GM12878 (cell line): ENCODE results near the gene PEX16. TPM values are rescaled to one million over a fixed set of nuclear protein-coding genes. Genes with fewer than 3 reads are reported as not detected.

Experiments
- ATAC-seq: fragments of 200-7000 bp; cut with Tn5 transposase; 3 replicates; pipeline ENCODE4 v1.9.1; 2020; ENCODE audit warnings: mild to moderate bottlenecking, moderate library complexity
- BruUV-seq: library from RNA; stranded (reverse); fragments of 400-500 nt; replicated peaks from 2 replicates; lab custom pipeline; 2021; lab: Mats Ljungman, UMichigan
- CTCF ChIA-PET: fragments of 300-600 bp; sonication (Branson Sonifier 250); formaldehyde crosslinking; extraction: SDS; loops from one replicate; lab custom pipeline; 2021; ENCODE audit warnings: inconsistent platforms; lab: Yijun Ruan, JAX
- POLR2A ChIA-PET: fragments of 350-600 bp; formaldehyde crosslinking; extraction: SDS; loops from one replicate; lab custom pipeline; 2021; ENCODE audit warnings: inconsistent platforms; lab: Charles Lee
- RAD21 ChIA-PET: fragments of 300-600 bp; sonication (Branson Sonifier 250); formaldehyde crosslinking; loops from one replicate; lab custom pipeline; 2023; ENCODE audit warnings: antibody characterized with exemption; ENCODE audit not compliant: unreplicated experiment; lab: Charles Lee
- SMC1A ChIA-PET: fragments of 300-600 bp; sonication (Branson Sonifier 250); formaldehyde crosslinking; loops from one replicate; lab custom pipeline; 2023; ENCODE audit not compliant: unreplicated experiment, uncharacterized antibody; lab: Charles Lee
- DNase-seq: peaks from one replicate; pipeline ENCODE4 v3.0.0-alpha.2; 2011; ENCODE audit warnings: low read depth, low spot score
- FAIRE-seq: peaks from 3 replicates; lab custom pipeline; 2011; peaks lifted over from hg19 to GRCh38; lab: Jason Lieb, UNC
- H2AFZ ChIP-seq: 2 replicates; pipeline ENCODE4 v1.6.0; 2011; ENCODE audit warnings: low read depth, low read length, control low read depth; ENCODE audit not compliant: control insufficient read depth
- H3K27ac ChIP-seq: 2 replicates; pipeline ENCODE4 v1.5.1; 2011; ENCODE audit warnings: control low read depth; ENCODE audit not compliant: control insufficient read depth, insufficient read depth
- H3K27me3 ChIP-seq, 2 experiments: replicated peaks in 1 of 2; 2 replicates each; pipeline versions ENCODE4 v1.6.0 to v1.6.1; 2011; ENCODE audit warnings: low read length in 1 of 2; ENCODE audit not compliant: control insufficient read depth in 2 of 2, insufficient read depth in 2 of 2
- H3K36me3 ChIP-seq, 2 experiments: 2 replicates each; pipeline ENCODE4 v1.5.1; 2011; ENCODE audit warnings: low read length in 1 of 2; ENCODE audit not compliant: control insufficient read depth in 2 of 2, insufficient read depth in 2 of 2
- H3K4me1 ChIP-seq: 2 replicates; pipeline ENCODE4 v1.6.1; 2011; ENCODE audit warnings: mild to moderate bottlenecking, low read length, moderate library complexity, mixed read lengths; ENCODE audit not compliant: control insufficient read depth, insufficient read depth
- H3K4me2 ChIP-seq: 2 replicates; pipeline ENCODE4 v1.6.0; 2011; ENCODE audit warnings: control low read depth; ENCODE audit not compliant: control insufficient read depth, insufficient read depth
- H3K4me3 ChIP-seq: fragments of 200-600 bp; sonication (generic); 2 replicates; pipeline ENCODE4 v1.5.1; 2016
- H3K79me2 ChIP-seq: 2 replicates; pipeline ENCODE4 v1.6.0; 2011; ENCODE audit warnings: low read length; ENCODE audit not compliant: control insufficient read depth, insufficient read depth
- H3K9ac ChIP-seq: 2 replicates; pipeline ENCODE4 v1.8.0; 2011; ENCODE audit warnings: low read length, control low read depth, mixed read lengths; ENCODE audit not compliant: control insufficient read depth, insufficient read depth
- H3K9me3 ChIP-seq: replicated peaks from 3 replicates; pipeline ENCODE4 v1.5.1; 2011; ENCODE audit warnings: mild to moderate bottlenecking, low read length; ENCODE audit not compliant: control insufficient read depth, insufficient read depth
- H4K20me1 ChIP-seq: 2 replicates; pipeline ENCODE4 v1.6.0; 2011; ENCODE audit not compliant: control insufficient read depth, insufficient read depth
- DPF2 ChIP-seq: fragments of 450-650 bp; IDR thresholded peaks from 2 replicates; pipeline ENCODE4 v1.6.1; 2017; ENCODE audit warnings: mild to moderate bottlenecking
- HCFC1 ChIP-seq: fragments of 150-350 bp; IDR thresholded peaks from 2 replicates; pipeline ENCODE4 v1.6.1; 2014; ENCODE audit warnings: low read length
- HDAC6 ChIP-seq: fragments of 200-600 bp; sonication (generic); IDR thresholded peaks from one replicate; pipeline ENCODE4 v1.8.0; 2017; ENCODE audit warnings: antibody characterized with exemption; ENCODE audit not compliant: unreplicated experiment
- IRF4 ChIP-seq: IDR thresholded peaks from 2 replicates; pipeline ENCODE4 v1.6.1; 2011; ENCODE audit warnings: low read depth, low read length
- KAT2A ChIP-seq: conservative IDR thresholded peaks from 2 replicates; pipeline ENCODE4 v1.6.1; 2011; ENCODE audit warnings: low read depth, low read length; ENCODE audit not compliant: control insufficient read depth
- MYC ChIP-seq: IDR thresholded peaks from 2 replicates; pipeline ENCODE4 v1.6.1; 2011; ENCODE audit warnings: mild to moderate bottlenecking, low read length, moderate library complexity, inconsistent platforms; ENCODE audit not compliant: insufficient read depth, insufficient replicate concordance, insufficient read length, severe bottlenecking
- RBBP5 ChIP-seq: fragments of 200-600 bp; sonication (generic); conservative IDR thresholded peaks from 2 replicates; pipeline ENCODE4 v1.6.1; 2016
- SMAD1 ChIP-seq: fragments of 450-650 bp; IDR thresholded peaks from 2 replicates; pipeline ENCODE4 v1.6.1; 2018; ENCODE audit warnings: mild to moderate bottlenecking, low read depth; ENCODE audit not compliant: partially characterized antibody
- TCF3 ChIP-seq: IDR thresholded peaks from 2 replicates; pipeline ENCODE4 v1.6.1; 2012; ENCODE audit warnings: low read depth, mild to moderate bottlenecking, low read length, borderline replicate concordance; ENCODE audit not compliant: insufficient read depth
- ZNF384 ChIP-seq: IDR thresholded peaks from 2 replicates; pipeline ENCODE4 v1.6.1; 2012; ENCODE audit warnings: low read depth, mild to moderate bottlenecking, low read length, improper control_type of control experiment, borderline replicate concordance
- WGBS: methylation state at CpG from one replicate; pipeline ENCODE4 v1.1.6; 2016; ENCODE audit warnings: low lambda C conversion rate; ENCODE audit not compliant: insufficient replicate concordance, insufficient coverage; ENCODE audit errors: missing lambda C conversion rate; 5-methylcytosine and 5-hydroxymethylcytosine counted together
- in situ Hi-C: fragments of 300-500 bp; cut with MboI; formaldehyde crosslinking; loops from 9 replicates; pipeline ENCODE4 v1.14.3; 2018; ENCODE audit warnings: mixed read lengths
- intact Hi-C: fragments of 100-400 bp; cut with micrococcal nuclease; formaldehyde crosslinking; loops from one replicate; pipeline ENCODE4 v1.14.2; 2022; ENCODE audit not compliant: unreplicated experiment
- polyA plus RNA-seq, 11 experiments: library from polyadenylated mRNA; depleted of rRNA in 4 of 11; unstranded in 6 of 11; stranded (reverse) in 5 of 11; fragments of >200 nt; fragmentation: Nextera tagmentation in 4 of 11; fragmentation: Illumina TruSeq in 1 of 11; extraction: Ambion mirVana in 4 of 11; extraction: Trizol in 1 of 11; gene quantifications; 1 replicate in 1 of 11; 2 replicates in 10 of 11; pipeline versions ENCODE4 v1.2.1 to v1.2.3, GENCODE V29; 2011 to 2016; ENCODE audit warnings: inconsistent platforms in 2 of 11, missing spikeins in 2 of 11, low read depth in 1 of 11
- total RNA-seq, 4 experiments: library from RNA; depleted of rRNA in 3 of 4; stranded (reverse); fragments of >200 nt in 3 of 4; fragmentation: Illumina TruSeq in 1 of 4; extraction: Trizol in 1 of 4; gene quantifications; 2 replicates each; pipeline versions ENCODE4 v1.2.1 to v1.2.3, GENCODE V29; 2013 to 2021
- TF ChIP-seq, protein P1 (sequence below): IDR thresholded peaks from 2 replicates; pipeline ENCODE4 v1.6.1; 2012; ENCODE audit warnings: mild to moderate bottlenecking, low read depth, low read length
- TF ChIP-seq, protein P2 (sequence below): fragments of 450-650 bp; IDR thresholded peaks from 2 replicates; pipeline ENCODE4 v1.6.1; 2017; ENCODE audit warnings: mild to moderate bottlenecking
- TF ChIP-seq, protein P3 (sequence below): IDR thresholded peaks from 2 replicates; pipeline ENCODE4 v1.6.1; 2011; ENCODE audit warnings: borderline replicate concordance, low read depth, mild to moderate bottlenecking, moderate library complexity, mixed read lengths, low read length; ENCODE audit not compliant: insufficient read depth; ENCODE audit errors: extremely low read length
- TF ChIP-seq, protein P4 (sequence below): fragments of 450-650 bp; IDR thresholded peaks from 2 replicates; pipeline ENCODE4 v1.6.1; 2014; ENCODE audit warnings: mild to moderate bottlenecking

Gene PEX16
- total and polyA plus RNA-seq, 10 of the 15 experiments (the other 5 are each of a cell fraction or from before 2014, with no cell fraction given), result 1.4 to 53.5 (median 27.6) TPM

DNA sequence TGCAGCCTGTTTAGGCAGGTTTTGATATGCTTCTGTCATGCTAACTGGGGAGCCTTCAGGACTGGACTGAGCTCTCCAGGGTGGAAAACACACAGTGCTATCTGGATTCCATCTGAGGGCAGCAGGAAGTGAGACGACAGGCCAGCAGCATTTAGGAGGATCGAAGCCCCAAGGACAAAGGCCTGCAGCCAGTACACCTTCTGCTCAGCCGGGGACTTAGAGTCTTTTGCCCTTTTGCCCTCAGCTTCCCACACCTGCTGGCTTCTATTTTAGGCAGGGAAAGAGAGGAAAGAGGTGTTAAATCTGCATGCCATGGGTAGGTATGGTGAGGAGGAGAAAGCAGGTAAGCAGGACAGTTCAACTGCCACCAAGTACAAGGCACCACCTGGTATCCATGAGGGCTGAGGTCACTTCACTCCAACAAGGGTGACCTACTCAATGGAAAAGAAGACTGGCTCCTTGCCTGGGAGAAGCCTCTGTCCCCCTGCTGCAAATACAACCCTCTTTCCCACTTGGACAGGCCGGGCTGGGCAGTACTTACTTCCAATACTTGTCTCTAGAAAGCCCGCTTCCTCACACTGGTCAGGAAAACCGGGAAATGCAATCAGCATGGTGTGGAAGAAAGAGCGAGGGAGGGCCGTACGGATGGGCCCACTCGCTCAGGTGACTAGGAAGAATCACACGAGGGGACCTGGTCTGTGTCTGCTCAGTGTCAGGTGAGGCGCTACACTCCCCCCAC, 17.1 kb upstream of the PEX16 start:
- H3K27ac ChIP-seq, result no peak overlapping the region
- no TSS peak for BruUV-seq
- WGBS, result 97% methylated on average over 12 of the region's 12 CpGs
- FAIRE-seq, result no peak
- ATAC-seq, result no peak
- peaks cover 6% of the 10 kb centered on the region for H4K20me1 ChIP-seq
- H2AFZ ChIP-seq, result no peak overlapping the region
- DNase-seq, result no peak
- H3K4me1 ChIP-seq, result peaks cover 49% of the 10 kb centered on the region
- H3K36me3 ChIP-seq, result peaks cover 3 to 12% of the 10 kb centered on the region in 2 experiments; a peak in 3 of 4 replicates
- in situ Hi-C loops (no loop called here), intact Hi-C loops (no loop called here)
- ChIA-PET POLR2A (interaction anchor here (0.7 to 1.2 kb wide), 6 partner anchors 10 to 129 kb away, joined by 3 to 8 read pairs (median 6); partner anchors contain the start of gene CRY2), CTCF (interaction anchor here (0.8 to 3.3 kb wide), 5 partner anchors 9 to 72 kb away, joined by 3 to 21 read pairs (median 6); no protein-coding TSS in a partner anchor), SMC1A (interaction anchor here (0.6 to 3.0 kb wide), 6 partner anchors 9 to 30 kb away, joined by 3 to 13 read pairs (median 4); partner anchors contain the start of gene PEX16), RAD21 (interaction anchor here (0.6 to 1.0 kb wide), 2 partner anchors 13 to 17 kb away, joined by 3 to 4 read pairs; partner anchors contain the start of gene PEX16)
- H3K27me3 ChIP-seq, result no peaks in the 10 kb centered on the region
- no peak overlapping the region for H3K4me2 ChIP-seq
- H3K79me2 ChIP-seq, result no peaks in the 10 kb centered on the region
- H3K4me3 ChIP-seq, result no peak overlapping the region
- no peak overlapping the region for H3K9ac ChIP-seq
- no peaks in the 10 kb centered on the region for H3K9me3 ChIP-seq
- TF ChIP-seq DPF2, result no peak
- TF ChIP-seq, protein P1, sequence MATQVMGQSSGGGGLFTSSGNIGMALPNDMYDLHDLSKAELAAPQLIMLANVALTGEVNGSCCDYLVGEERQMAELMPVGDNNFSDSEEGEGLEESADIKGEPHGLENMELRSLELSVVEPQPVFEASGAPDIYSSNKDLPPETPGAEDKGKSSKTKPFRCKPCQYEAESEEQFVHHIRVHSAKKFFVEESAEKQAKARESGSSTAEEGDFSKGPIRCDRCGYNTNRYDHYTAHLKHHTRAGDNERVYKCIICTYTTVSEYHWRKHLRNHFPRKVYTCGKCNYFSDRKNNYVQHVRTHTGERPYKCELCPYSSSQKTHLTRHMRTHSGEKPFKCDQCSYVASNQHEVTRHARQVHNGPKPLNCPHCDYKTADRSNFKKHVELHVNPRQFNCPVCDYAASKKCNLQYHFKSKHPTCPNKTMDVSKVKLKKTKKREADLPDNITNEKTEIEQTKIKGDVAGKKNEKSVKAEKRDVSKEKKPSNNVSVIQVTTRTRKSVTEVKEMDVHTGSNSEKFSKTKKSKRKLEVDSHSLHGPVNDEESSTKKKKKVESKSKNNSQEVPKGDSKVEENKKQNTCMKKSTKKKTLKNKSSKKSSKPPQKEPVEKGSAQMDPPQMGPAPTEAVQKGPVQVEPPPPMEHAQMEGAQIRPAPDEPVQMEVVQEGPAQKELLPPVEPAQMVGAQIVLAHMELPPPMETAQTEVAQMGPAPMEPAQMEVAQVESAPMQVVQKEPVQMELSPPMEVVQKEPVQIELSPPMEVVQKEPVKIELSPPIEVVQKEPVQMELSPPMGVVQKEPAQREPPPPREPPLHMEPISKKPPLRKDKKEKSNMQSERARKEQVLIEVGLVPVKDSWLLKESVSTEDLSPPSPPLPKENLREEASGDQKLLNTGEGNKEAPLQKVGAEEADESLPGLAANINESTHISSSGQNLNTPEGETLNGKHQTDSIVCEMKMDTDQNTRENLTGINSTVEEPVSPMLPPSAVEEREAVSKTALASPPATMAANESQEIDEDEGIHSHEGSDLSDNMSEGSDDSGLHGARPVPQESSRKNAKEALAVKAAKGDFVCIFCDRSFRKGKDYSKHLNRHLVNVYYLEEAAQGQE, result no peak
- TF ChIP-seq, protein P2, sequence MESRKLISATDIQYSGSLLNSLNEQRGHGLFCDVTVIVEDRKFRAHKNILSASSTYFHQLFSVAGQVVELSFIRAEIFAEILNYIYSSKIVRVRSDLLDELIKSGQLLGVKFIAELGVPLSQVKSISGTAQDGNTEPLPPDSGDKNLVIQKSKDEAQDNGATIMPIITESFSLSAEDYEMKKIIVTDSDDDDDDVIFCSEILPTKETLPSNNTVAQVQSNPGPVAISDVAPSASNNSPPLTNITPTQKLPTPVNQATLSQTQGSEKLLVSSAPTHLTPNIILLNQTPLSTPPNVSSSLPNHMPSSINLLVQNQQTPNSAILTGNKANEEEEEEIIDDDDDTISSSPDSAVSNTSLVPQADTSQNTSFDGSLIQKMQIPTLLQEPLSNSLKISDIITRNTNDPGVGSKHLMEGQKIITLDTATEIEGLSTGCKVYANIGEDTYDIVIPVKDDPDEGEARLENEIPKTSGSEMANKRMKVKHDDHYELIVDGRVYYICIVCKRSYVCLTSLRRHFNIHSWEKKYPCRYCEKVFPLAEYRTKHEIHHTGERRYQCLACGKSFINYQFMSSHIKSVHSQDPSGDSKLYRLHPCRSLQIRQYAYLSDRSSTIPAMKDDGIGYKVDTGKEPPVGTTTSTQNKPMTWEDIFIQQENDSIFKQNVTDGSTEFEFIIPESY, result no peak
- no peak for TF ChIP-seq ZNF384
- no peak for TF ChIP-seq HCFC1
- TF ChIP-seq KAT2A, result no peak
- TF ChIP-seq, protein P3, sequence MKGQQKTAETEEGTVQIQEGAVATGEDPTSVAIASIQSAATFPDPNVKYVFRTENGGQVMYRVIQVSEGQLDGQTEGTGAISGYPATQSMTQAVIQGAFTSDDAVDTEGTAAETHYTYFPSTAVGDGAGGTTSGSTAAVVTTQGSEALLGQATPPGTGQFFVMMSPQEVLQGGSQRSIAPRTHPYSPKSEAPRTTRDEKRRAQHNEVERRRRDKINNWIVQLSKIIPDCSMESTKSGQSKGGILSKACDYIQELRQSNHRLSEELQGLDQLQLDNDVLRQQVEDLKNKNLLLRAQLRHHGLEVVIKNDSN, result no peak
- TF ChIP-seq SMAD1, result no peak
- no peak for TF ChIP-seq RBBP5
- TF ChIP-seq IRF4, result no peak
- TF ChIP-seq HDAC6, result no peak
- TF ChIP-seq, protein P4, sequence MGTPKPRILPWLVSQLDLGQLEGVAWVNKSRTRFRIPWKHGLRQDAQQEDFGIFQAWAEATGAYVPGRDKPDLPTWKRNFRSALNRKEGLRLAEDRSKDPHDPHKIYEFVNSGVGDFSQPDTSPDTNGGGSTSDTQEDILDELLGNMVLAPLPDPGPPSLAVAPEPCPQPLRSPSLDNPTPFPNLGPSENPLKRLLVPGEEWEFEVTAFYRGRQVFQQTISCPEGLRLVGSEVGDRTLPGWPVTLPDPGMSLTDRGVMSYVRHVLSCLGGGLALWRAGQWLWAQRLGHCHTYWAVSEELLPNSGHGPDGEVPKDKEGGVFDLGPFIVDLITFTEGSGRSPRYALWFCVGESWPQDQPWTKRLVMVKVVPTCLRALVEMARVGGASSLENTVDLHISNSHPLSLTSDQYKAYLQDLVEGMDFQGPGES, result no peak
- TF ChIP-seq MYC, result no peak
- no peak for TF ChIP-seq TCF3
